ENCODE measurements around the gene PKMYT1.

The PKMYT1 gene

GRCh38 chr16:2970563-2970962 lies 9.7 kb downstream of the PKMYT1 start:
- DNase-seq (ENCODE audit: low read depth), result peak; percentile 52
- TF ChIP-seq POLR2A (IDR thresholded peaks at IDR 0.05; ENCODE audit: extremely low read depth, insufficient read length), result peak; percentile 12
- no peak for TF ChIP-seq CTCF (IDR thresholded peaks at IDR 0.05; ENCODE audit: low read depth, low read length)
- H3K4me3 ChIP-seq (ENCODE audit: low read depth, low read length), result peak overlapping the region; percentile 67

GRCh38 chr16:2969545-2970521 lies 10.4 kb downstream of the PKMYT1 start:
- peak overlapping the region; percentile 67 for H3K4me3 ChIP-seq (ENCODE audit: low read depth, low read length)
- TF ChIP-seq POLR2A (IDR thresholded peaks at IDR 0.05; ENCODE audit: extremely low read depth, insufficient read length), result peak; percentile 23
- no peak for TF ChIP-seq MAX (IDR thresholded peaks at IDR 0.05; ENCODE audit: low read depth, low read length)
- peak; percentile 54 for TF ChIP-seq CTCF (IDR thresholded peaks at IDR 0.05; ENCODE audit: low read depth, low read length)
- TF ChIP-seq MYC (IDR thresholded peaks at IDR 0.05; ENCODE audit: low read depth, low read length), result 0 out of 2 replicates have a peak, but pooled peaks have one; percentile 30
- peak; percentile 92 for DNase-seq (ENCODE audit: low read depth)

- peak; percentile 92 for DNase-seq (ENCODE audit: low read depth)
- H3K4me3 ChIP-seq (ENCODE audit: low read depth, low read length), result peak within 1 kb of the TSS; percentile 67
- TF ChIP-seq POLR2A (IDR thresholded peaks at IDR 0.05; ENCODE audit: extremely low read depth, insufficient read length), result peak; percentile 53
- TF ChIP-seq MAX (IDR thresholded peaks at IDR 0.05; ENCODE audit: low read depth, low read length), result peak; percentile 66
- 0 out of 2 replicates have a peak, but pooled peaks have one; percentile 7 for TF ChIP-seq MYC (IDR thresholded peaks at IDR 0.05; ENCODE audit: low read depth, low read length)
- no peak for TF ChIP-seq CTCF (IDR thresholded peaks at IDR 0.05; ENCODE audit: low read depth, low read length)
Observed at GRCh38 chr16:2968738-2969544, 11.3 kb downstream of the PKMYT1 start, which contains the start of gene PAQR4. TSS of gene PAQR4 (plus strand) at chr16:2969348. CDS start at chr16:2969675, 327 bp downstream.

GRCh38 chr16:2968368-2968737 lies 11.9 kb downstream of the PKMYT1 start:
- peak overlapping the region; percentile 58 for H3K4me3 ChIP-seq (ENCODE audit: low read depth, low read length)
- DNase-seq (ENCODE audit: low read depth), result no peak
- TF ChIP-seq MAX (IDR thresholded peaks at IDR 0.05; ENCODE audit: low read depth, low read length), result no peak
- no peak for TF ChIP-seq MYC (IDR thresholded peaks at IDR 0.05; ENCODE audit: low read depth, low read length)
- no peak for TF ChIP-seq POLR2A (IDR thresholded peaks at IDR 0.05; ENCODE audit: extremely low read depth, insufficient read length)
- no peak for TF ChIP-seq CTCF (IDR thresholded peaks at IDR 0.05; ENCODE audit: low read depth, low read length)

GRCh38 chr16:2967721-2968161 lies 12.5 kb downstream of the PKMYT1 start:
- DNase-seq (ENCODE audit: low read depth), result no peak
- H3K4me3 ChIP-seq (ENCODE audit: low read depth, low read length), result no peak overlapping the region

More at GRCh38 chr16:2967721-2968161, 12.5 kb downstream of the PKMYT1 start:
- TF ChIP-seq MYC (IDR thresholded peaks at IDR 0.05; ENCODE audit: low read depth, low read length) (no peak), MAX (IDR thresholded peaks at IDR 0.05; ENCODE audit: low read depth, low read length) (no peak), POLR2A (IDR thresholded peaks at IDR 0.05; ENCODE audit: extremely low read depth, insufficient read length) (no peak), CTCF (IDR thresholded peaks at IDR 0.05; ENCODE audit: low read depth, low read length) (no peak)
